GM12878 (cell line): Measurements from ENCODE around the gene DCAF5. TPM values are rescaled to one million over a fixed set of nuclear protein-coding genes. Genes with fewer than 3 reads are reported as not detected.

Source experiments
- ATAC-seq: fragments of 200-7000 bp; cut with Tn5 transposase; 3 replicates; pipeline ENCODE4 v1.9.1; 2020; ENCODE audit warnings: mild to moderate bottlenecking, moderate library complexity
- BruUV-seq: library from RNA; stranded (reverse); fragments of 400-500 nt; replicated peaks from 2 replicates; lab custom pipeline; 2021; lab: Mats Ljungman, UMichigan
- CTCF ChIA-PET: fragments of 300-600 bp; sonication (Branson Sonifier 250); formaldehyde crosslinking; extraction: SDS; loops from one replicate; lab custom pipeline; 2021; ENCODE audit warnings: inconsistent platforms; lab: Yijun Ruan, JAX
- POLR2A ChIA-PET: fragments of 350-600 bp; formaldehyde crosslinking; extraction: SDS; loops from one replicate; lab custom pipeline; 2021; ENCODE audit warnings: inconsistent platforms; lab: Charles Lee
- RAD21 ChIA-PET: fragments of 300-600 bp; sonication (Branson Sonifier 250); formaldehyde crosslinking; loops from one replicate; lab custom pipeline; 2023; ENCODE audit warnings: antibody characterized with exemption; ENCODE audit not compliant: unreplicated experiment; lab: Charles Lee
- SMC1A ChIA-PET: fragments of 300-600 bp; sonication (Branson Sonifier 250); formaldehyde crosslinking; loops from one replicate; lab custom pipeline; 2023; ENCODE audit not compliant: unreplicated experiment, uncharacterized antibody; lab: Charles Lee
- DNase-seq: peaks from one replicate; pipeline ENCODE4 v3.0.0-alpha.2; 2011; ENCODE audit warnings: low read depth, low spot score
- FAIRE-seq: peaks from 3 replicates; lab custom pipeline; 2011; peaks lifted over from hg19 to GRCh38; lab: Jason Lieb, UNC
- H2AFZ ChIP-seq: 2 replicates; pipeline ENCODE4 v1.6.0; 2011; ENCODE audit warnings: low read depth, low read length, control low read depth; ENCODE audit not compliant: control insufficient read depth
- H3K27ac ChIP-seq: 2 replicates; pipeline ENCODE4 v1.5.1; 2011; ENCODE audit warnings: control low read depth; ENCODE audit not compliant: control insufficient read depth, insufficient read depth
- H3K27me3 ChIP-seq, 2 experiments: replicated peaks in 1 of 2; 2 replicates each; pipeline versions ENCODE4 v1.6.0 to v1.6.1; 2011; ENCODE audit warnings: low read length in 1 of 2; ENCODE audit not compliant: control insufficient read depth in 2 of 2, insufficient read depth in 2 of 2
- H3K36me3 ChIP-seq, 2 experiments: 2 replicates each; pipeline ENCODE4 v1.5.1; 2011; ENCODE audit warnings: low read length in 1 of 2; ENCODE audit not compliant: control insufficient read depth in 2 of 2, insufficient read depth in 2 of 2
- H3K4me1 ChIP-seq: 2 replicates; pipeline ENCODE4 v1.6.1; 2011; ENCODE audit warnings: mild to moderate bottlenecking, low read length, moderate library complexity, mixed read lengths; ENCODE audit not compliant: control insufficient read depth, insufficient read depth
- H3K4me2 ChIP-seq: 2 replicates; pipeline ENCODE4 v1.6.0; 2011; ENCODE audit warnings: control low read depth; ENCODE audit not compliant: control insufficient read depth, insufficient read depth
- H3K4me3 ChIP-seq: fragments of 200-600 bp; sonication (generic); 2 replicates; pipeline ENCODE4 v1.5.1; 2016
- H3K79me2 ChIP-seq: 2 replicates; pipeline ENCODE4 v1.6.0; 2011; ENCODE audit warnings: low read length; ENCODE audit not compliant: control insufficient read depth, insufficient read depth
- H3K9ac ChIP-seq: 2 replicates; pipeline ENCODE4 v1.8.0; 2011; ENCODE audit warnings: low read length, control low read depth, mixed read lengths; ENCODE audit not compliant: control insufficient read depth, insufficient read depth
- H3K9me3 ChIP-seq: replicated peaks from 3 replicates; pipeline ENCODE4 v1.5.1; 2011; ENCODE audit warnings: mild to moderate bottlenecking, low read length; ENCODE audit not compliant: control insufficient read depth, insufficient read depth
- H4K20me1 ChIP-seq: 2 replicates; pipeline ENCODE4 v1.6.0; 2011; ENCODE audit not compliant: control insufficient read depth, insufficient read depth
- ATF3 ChIP-seq: IDR thresholded peaks from 2 replicates; pipeline ENCODE4 v1.6.1; 2011; ENCODE audit warnings: low read depth, mild to moderate bottlenecking, low read length, moderate library complexity, borderline replicate concordance; ENCODE audit errors: extremely low read depth
- BRCA1 ChIP-seq: IDR thresholded peaks from 2 replicates; pipeline ENCODE4 v1.6.1; 2011; ENCODE audit warnings: low read depth, low read length, improper control_type of control experiment
- CHD1 ChIP-seq: IDR thresholded peaks from 2 replicates; pipeline ENCODE4 v1.6.1; 2012; ENCODE audit warnings: low read depth, low read length, improper control_type of control experiment
- E2F8 ChIP-seq: fragments of 450-650 bp; IDR thresholded peaks from 2 replicates; pipeline ENCODE4 v1.6.1; 2018; ENCODE audit warnings: mild to moderate bottlenecking, low read depth, moderate library complexity; ENCODE audit not compliant: partially characterized antibody
- EGR1 ChIP-seq, 2 experiments: IDR thresholded peaks; 1 replicate in 1 of 2; 2 replicates in 1 of 2; pipeline ENCODE4 v1.6.1; 2011 to 2012; ENCODE audit warnings: low read depth in 2 of 2, low read length in 2 of 2, borderline replicate concordance in 1 of 2, mild to moderate bottlenecking in 1 of 2, moderate library complexity in 1 of 2
- GATAD2B ChIP-seq: fragments of 450-650 bp; conservative IDR thresholded peaks from 2 replicates; pipeline ENCODE4 v1.6.1; 2017; ENCODE audit warnings: low read depth, mild to moderate bottlenecking, moderate library complexity
- MAX ChIP-seq: IDR thresholded peaks from 2 replicates; pipeline ENCODE4 v1.6.1; 2012; ENCODE audit warnings: low read depth, low read length, improper control_type of control experiment
- MXI1 ChIP-seq: fragments of 150-350 bp; IDR thresholded peaks from 2 replicates; pipeline ENCODE4 v1.6.1; 2011; ENCODE audit warnings: low read depth, mild to moderate bottlenecking, inconsistent platforms, low read length, improper control_type of control experiment
- PAX5 ChIP-seq: IDR thresholded peaks from 2 replicates; pipeline ENCODE4 v1.6.1; 2011; ENCODE audit warnings: low read depth, low read length, borderline replicate concordance
- POLR2AphosphoS2 ChIP-seq: IDR thresholded peaks from 2 replicates; pipeline ENCODE4 v1.6.1; 2011; ENCODE audit warnings: low read depth, mild to moderate bottlenecking, low read length, improper control_type of control experiment, moderate library complexity
- RFX5 ChIP-seq: IDR thresholded peaks from 2 replicates; pipeline ENCODE4 v1.6.1; 2011; ENCODE audit warnings: low read depth, low read length, improper control_type of control experiment
- SMAD1 ChIP-seq: fragments of 450-650 bp; IDR thresholded peaks from 2 replicates; pipeline ENCODE4 v1.6.1; 2018; ENCODE audit warnings: mild to moderate bottlenecking, low read depth; ENCODE audit not compliant: partially characterized antibody
- WRNIP1 ChIP-seq: IDR thresholded peaks from 2 replicates; pipeline ENCODE4 v1.6.1; 2011; ENCODE audit warnings: low read depth, low read length, improper control_type of control experiment, borderline replicate concordance
- ZBTB33 ChIP-seq: fragments of 450-650 bp; IDR thresholded peaks from 2 replicates; pipeline ENCODE4 v1.6.1; 2017; ENCODE audit warnings: mild to moderate bottlenecking
- ZNF207 ChIP-seq: fragments of 450-650 bp; IDR thresholded peaks from 2 replicates; pipeline ENCODE4 v1.6.1; 2014; ENCODE audit warnings: antibody characterized with exemption, mild to moderate bottlenecking, borderline replicate concordance
- ZNF274 ChIP-seq: IDR thresholded peaks from one replicate; pipeline ENCODE4 v1.8.0; 2011; ENCODE audit not compliant: insufficient read length, insufficient read depth
- ZNF384 ChIP-seq: IDR thresholded peaks from 2 replicates; pipeline ENCODE4 v1.6.1; 2012; ENCODE audit warnings: low read depth, mild to moderate bottlenecking, low read length, improper control_type of control experiment, borderline replicate concordance
- WGBS: methylation state at CpG from one replicate; pipeline ENCODE4 v1.1.6; 2016; ENCODE audit warnings: low lambda C conversion rate; ENCODE audit not compliant: insufficient replicate concordance, insufficient coverage; ENCODE audit errors: missing lambda C conversion rate; 5-methylcytosine and 5-hydroxymethylcytosine counted together
- in situ Hi-C: fragments of 300-500 bp; cut with MboI; formaldehyde crosslinking; loops from 9 replicates; pipeline ENCODE4 v1.14.3; 2018; ENCODE audit warnings: mixed read lengths
- intact Hi-C: fragments of 100-400 bp; cut with micrococcal nuclease; formaldehyde crosslinking; loops from one replicate; pipeline ENCODE4 v1.14.2; 2022; ENCODE audit not compliant: unreplicated experiment
- polyA plus RNA-seq, 11 experiments: library from polyadenylated mRNA; depleted of rRNA in 4 of 11; unstranded in 6 of 11; stranded (reverse) in 5 of 11; fragments of >200 nt; fragmentation: Nextera tagmentation in 4 of 11; fragmentation: Illumina TruSeq in 1 of 11; extraction: Ambion mirVana in 4 of 11; extraction: Trizol in 1 of 11; gene quantifications; 1 replicate in 1 of 11; 2 replicates in 10 of 11; pipeline versions ENCODE4 v1.2.1 to v1.2.3, GENCODE V29; 2011 to 2016; ENCODE audit warnings: inconsistent platforms in 2 of 11, missing spikeins in 2 of 11, low read depth in 1 of 11
- total RNA-seq, 4 experiments: library from RNA; depleted of rRNA in 3 of 4; stranded (reverse); fragments of >200 nt in 3 of 4; fragmentation: Illumina TruSeq in 1 of 4; extraction: Trizol in 1 of 4; gene quantifications; 2 replicates each; pipeline versions ENCODE4 v1.2.1 to v1.2.3, GENCODE V29; 2013 to 2021

The DCAF5 gene
- total and polyA plus RNA-seq, 10 of the 15 experiments (the other 5 are each of a cell fraction or from before 2014, with no cell fraction given), result 6.8 to 38.1 (median 19.1) TPM

GRCh38 chr14:69004731-69005431 lies 148.0 kb downstream of the DCAF5 start (continued):
- no peak for TF ChIP-seq PAX5
- TF ChIP-seq GATAD2B, result no peak
- TF ChIP-seq POLR2AphosphoS2, result no peak
- no peak for TF ChIP-seq MXI1

GRCh38 chr14:69003626-69004025 lies 149.3 kb downstream of the DCAF5 start:
- BruUV-seq, result no TSS peak
- no peaks in the 10 kb centered on the region for H3K79me2 ChIP-seq
- H4K20me1 ChIP-seq, result no peaks in the 10 kb centered on the region
- no peaks in the 10 kb centered on the region; a peak in 1 of 4 replicates for H3K27me3 ChIP-seq
- no peak overlapping the region for H3K27ac ChIP-seq
- H3K4me3 ChIP-seq, result no peak overlapping the region
- no peak overlapping the region for H2AFZ ChIP-seq
- H3K4me1 ChIP-seq, result no peaks in the 10 kb centered on the region
- CTCF ChIA-PET, result interaction anchor here (1.4 kb wide), 1 partner anchor 91 kb away, joined by 3 read pairs; no protein-coding TSS in a partner anchor
- TF ChIP-seq EGR1 (IDR thresholded peaks at IDR 0.05; ENCODE audit: borderline replicate concordance in 1 of 2, low read depth in 2 of 2, low read length in 2 of 2) (no peak), ZBTB33 (no peak), BRCA1 (no peak), RFX5 (no peak), MAX (no peak), ZNF384 (no peak), ZNF207 (no peak), CHD1 (no peak), ZNF274 (no peak), SMAD1 (no peak), WRNIP1 (no peak), ATF3 (no peak), E2F8 (no peak)
- in situ Hi-C loops, result no loop called here
- ATAC-seq (no peak), FAIRE-seq (no peak), DNase-seq (no peak)
- no peak overlapping the region for H3K9ac ChIP-seq
- RAD21 ChIA-PET, result no interaction called here
- POLR2A ChIA-PET, result no interaction called here
- WGBS, result 34% methylated on average over 10 of the region's 10 CpGs
- H3K9me3 ChIP-seq, result no peaks in the 10 kb centered on the region
- no peak overlapping the region for H3K4me2 ChIP-seq
- no peaks in the 10 kb centered on the region for H3K36me3 ChIP-seq
- SMC1A ChIA-PET, result no interaction called here
- intact Hi-C loops, result no loop called here
